Stimulated activated CD8-positive, alpha-beta memory T cell treated with anti-CD3 and anti-CD28 coated beads, Interleukin-12 subunit alpha, Interleukin-12 subunit beta, amount 100 ng/mL, for 4 hours (primary cell): ENCODE results near the gene NDUFV3.
"Not testable (repeated sequence)": the region's sequence is repeated elsewhere in the genome, so short reads cannot be mapped to it uniquely, and the experiment has no call there.

ENCODE experiments used
- DNase-seq: peaks from one replicate; pipeline ENCODE4 v3.0.0-alpha.2; 2020; ENCODE audit warnings: low read depth

NDUFV3 gene

GRCh38 chr21:42857216-42857615 is 35.9 kb upstream of the NDUFV3 start:
- no peak for DNase-seq

DNA sequence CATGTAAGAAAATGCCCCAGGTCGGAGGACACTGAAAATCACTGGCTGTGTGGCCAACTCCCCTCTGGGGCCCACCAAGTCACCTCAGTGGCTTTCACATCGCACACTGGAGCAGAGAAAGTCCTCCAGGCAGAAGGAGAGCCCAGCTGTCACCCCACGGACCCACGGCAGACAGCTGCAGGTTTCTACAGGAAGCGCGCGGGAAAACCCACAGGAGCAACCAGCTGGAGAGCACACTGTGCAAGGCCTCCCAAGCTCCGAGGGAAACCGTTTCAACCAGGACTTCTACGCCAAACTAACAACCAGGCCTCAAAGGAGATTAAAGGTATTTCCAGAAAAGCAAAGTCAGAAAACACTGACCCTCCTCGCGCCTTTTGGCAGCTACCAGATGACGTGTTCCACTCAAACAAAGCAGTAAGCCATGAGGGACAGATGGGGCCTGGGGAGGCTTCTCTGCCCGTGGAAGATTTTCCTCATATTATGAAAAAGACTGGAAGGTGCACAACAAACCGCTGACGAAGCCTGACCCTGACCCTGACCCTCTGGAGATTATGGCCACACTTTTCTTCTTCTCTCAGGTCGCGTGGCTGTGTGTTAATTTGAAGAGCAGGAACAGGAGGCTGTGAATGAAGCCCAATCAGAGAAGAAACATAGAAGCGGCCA is 34.8 kb upstream of the NDUFV3 start:
- DNase-seq, result no peak

GRCh38 chr21:42858957-42859890 is 33.9 kb upstream of the NDUFV3 start:
- DNase-seq, result no peak

DNA sequence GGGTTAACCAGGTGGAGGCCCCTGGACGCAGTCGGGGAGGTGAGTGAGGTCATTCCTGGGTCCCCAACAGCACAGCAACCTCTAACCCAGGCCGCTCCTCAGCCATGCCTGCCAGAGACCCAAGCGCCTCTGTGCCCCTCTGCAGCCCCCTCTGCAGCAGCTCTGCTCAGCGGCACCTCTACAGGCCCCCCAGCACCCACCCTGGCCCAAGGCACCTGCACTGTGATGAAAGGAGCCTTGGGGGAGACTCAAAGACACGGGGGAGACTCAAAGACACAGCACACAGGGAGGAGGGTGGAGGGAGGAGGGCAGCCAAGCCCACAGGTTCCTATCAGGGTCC is 33.2 kb upstream of the NDUFV3 start:
- no peak for DNase-seq

DNA sequence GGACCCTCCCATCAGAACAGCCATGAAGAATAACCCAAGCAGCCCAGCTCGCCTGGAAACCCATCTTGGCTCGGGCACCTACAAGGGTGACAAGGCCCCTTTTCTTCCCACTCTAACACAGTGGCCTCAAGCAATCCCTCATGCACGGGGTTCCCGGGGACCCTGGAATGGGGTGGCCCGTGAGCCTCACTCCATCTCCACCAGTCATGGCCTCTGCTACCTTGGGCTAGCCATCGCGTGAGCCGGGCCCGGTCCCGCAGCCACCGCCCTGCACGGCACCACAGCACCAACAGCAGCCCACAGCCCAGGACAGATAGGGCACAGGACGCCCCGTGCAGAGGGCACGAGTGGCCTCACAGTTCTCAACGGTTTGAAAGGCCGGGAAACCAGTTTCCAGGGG is 32.8 kb upstream of the NDUFV3 start:
- no peak for DNase-seq

- no peak for DNase-seq
Measured at GRCh38 chr21:42861311-42861847, 31.7 kb upstream of the NDUFV3 start.

GRCh38 chr21:42861848-42862400 is 31.2 kb upstream of the NDUFV3 start:
- DNase-seq, result no peak

DNA sequence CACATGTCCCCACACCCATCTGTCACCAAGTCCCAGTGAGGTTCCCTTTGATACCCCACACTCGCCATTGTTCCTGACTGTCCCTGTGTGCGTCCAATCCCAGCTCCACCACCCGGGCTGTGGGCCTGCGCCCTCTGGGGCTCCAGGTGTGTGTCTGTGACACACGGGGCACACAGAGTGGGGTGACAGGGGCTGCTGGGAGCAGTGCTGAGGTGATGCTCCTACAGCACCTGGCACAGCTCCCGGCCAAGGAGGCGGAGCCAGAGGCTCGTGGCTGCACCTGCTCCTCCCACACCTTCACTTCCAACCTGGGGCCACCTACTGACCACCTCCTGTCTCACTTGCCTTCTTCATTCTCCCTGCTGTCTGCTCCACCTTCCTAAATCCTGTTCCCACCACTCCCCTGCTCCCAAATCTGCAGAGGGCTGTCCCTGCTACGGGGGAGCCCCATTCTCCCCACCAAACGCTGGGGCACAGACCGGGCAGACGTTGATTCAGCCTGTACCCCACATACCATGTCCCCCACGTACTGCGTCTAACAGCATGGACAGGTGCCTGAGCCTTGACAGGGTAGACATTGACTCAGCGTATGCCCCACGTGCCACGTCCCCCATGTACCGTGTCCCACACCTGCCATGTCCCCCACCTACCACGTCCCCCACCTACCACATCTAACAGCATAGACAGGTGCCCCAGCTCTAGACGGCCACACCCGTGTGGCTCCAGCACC is 30.2 kb upstream of the NDUFV3 start:
- DNase-seq, result no peak

DNA sequence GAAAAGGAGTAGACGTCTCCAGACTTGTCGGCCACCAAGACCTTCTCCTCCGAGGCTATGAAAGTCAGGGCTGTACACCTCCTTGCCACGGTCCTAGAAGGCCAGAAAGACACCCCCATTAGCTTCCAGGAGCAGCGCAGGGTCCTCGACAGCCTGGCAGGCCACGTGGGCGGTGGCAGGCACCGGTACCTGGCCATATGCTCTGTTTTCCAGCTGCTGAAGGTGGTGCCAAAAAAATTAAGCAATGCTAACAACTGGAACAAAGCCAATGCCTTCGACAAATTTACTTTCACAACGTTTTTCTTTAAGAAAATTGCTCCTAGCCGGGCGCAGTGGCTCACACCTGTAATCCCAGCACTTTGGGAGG is 29.6 kb upstream of the NDUFV3 start:
- no peak for DNase-seq

- no peak for DNase-seq
Measured at GRCh38 chr21:42864286-42864685, 28.8 kb upstream of the NDUFV3 start.

DNA sequence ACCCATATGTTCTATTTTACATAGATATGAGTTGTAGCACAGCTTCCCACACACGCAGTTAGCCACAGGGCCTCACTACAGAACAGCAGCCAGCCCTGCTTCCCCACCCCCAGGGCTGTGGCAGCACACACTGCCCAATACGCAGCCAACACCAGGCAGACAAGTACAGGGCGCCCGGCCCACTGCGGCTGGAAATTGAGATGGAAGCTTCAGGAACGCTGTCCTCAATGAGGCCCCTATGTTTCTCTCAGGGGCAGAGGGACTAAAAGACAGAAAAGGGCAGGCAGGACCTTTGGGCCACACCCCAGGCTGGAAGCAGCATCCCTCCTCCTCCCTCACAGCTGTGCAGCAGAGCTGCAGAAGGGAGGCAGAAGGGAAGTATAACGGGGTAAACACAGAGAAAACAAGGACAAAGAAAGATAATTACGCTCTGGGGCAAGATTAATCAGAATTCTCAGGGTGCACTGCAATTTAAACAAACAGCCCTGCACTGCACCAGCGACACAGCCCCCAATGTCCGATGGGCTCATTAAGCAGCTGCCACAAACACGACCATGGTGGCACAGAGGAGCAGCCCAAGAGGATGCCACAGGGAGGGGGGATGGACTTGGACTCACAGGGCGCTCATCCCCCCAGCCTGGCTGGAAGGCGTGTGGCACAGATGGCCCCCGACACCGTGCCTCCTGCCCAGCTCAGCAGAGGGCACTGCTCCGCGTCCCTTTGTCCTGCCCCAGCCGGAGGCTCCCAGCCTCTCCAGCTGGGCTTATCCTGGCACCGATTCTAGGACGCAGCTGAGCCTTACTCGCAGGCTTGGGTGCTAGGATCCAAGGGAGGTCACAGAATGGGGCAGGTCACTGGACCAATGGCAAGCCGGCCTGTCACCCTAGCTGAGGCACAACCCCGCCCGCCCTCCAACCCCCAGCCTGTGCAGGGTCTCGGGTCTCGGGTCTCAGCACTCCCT is 28.0 kb upstream of the NDUFV3 start:
- DNase-seq, result no peak

- DNase-seq, result no peak
Measured at GRCh38 chr21:42865776-42866160, 27.3 kb upstream of the NDUFV3 start.

GRCh38 chr21:42868196-42868595 is 24.9 kb upstream of the NDUFV3 start:
- no peak for DNase-seq

GRCh38 chr21:42873096-42873495 is 20.0 kb upstream of the NDUFV3 start:
- no peak for DNase-seq

- not testable (repeated sequence) for DNase-seq
Measured at GRCh38 chr21:42875811-42876210, 17.3 kb upstream of the NDUFV3 start.

DNA sequence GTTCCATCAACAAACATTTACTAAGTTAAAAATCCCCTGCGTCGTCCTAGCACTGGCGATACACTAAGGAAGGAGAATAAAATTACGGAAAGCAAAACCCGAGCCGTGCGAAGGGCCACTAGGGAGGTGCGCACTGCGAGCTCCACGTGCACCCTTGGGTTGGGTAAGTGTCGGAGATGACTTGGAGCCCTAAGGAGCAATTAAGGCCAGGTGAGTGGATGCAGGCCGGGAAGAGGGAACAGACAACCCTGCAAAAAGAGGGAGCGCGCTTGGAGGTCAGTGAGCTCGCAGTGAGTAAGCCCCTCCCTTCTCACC is 14.5 kb upstream of the NDUFV3 start:
- no peak for DNase-seq

- peak; percentile 99 for DNase-seq
Measured at GRCh38 chr21:42878993-42879787, 13.9 kb upstream of the NDUFV3 start, which contains the start of gene WDR4. Gene WDR4 (minus strand): TSS chr21:42879539. CDS start chr21:42879495, 44 bp downstream.

GRCh38 chr21:42880352-42880751 is 12.8 kb upstream of the NDUFV3 start:
- DNase-seq, result no peak

DNA sequence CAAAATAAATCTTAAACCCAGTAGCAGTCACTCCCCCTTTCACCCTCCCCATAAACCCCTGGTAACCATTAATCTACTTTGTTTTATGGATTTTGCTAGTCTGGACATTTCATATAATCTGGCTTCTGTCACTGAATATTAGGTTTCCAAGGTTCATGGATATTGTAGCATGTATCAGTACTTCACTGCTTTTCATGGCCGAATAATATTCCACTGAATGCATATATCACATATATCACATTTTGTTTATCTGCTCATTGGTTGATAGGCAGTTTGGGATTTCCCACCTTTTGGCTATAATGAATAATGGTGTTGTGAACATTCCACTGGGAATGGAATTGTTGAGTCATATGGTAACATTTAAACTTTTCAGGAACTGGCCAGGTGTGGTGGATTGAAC is 9.2 kb upstream of the NDUFV3 start:
- DNase-seq, result no peak

GRCh38 chr21:42887326-42887725 is 5.8 kb upstream of the NDUFV3 start:
- DNase-seq, result no peak

DNA sequence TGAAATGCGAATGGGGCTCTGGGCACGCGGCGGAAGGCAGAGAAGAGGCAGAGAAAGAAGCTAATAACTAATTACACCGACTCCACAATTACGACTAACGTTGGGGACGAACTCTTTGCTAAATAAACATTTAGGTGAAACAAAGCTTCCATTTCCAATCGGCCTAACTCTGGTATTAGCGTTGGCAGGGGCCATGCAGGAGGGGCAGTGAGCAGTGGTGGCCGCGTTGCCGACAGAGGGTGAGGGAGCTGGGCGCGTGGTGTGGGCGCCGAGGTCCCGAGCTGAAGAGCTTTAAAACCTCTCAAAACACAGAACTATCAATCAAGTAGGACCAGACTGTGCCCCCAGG is 553 bp upstream of the NDUFV3 start:
- no peak for DNase-seq
